Endothelial cell of umbilical vein (primary cell): ENCODE results near the gene KANK4. TPM values are rescaled to one million over a fixed set of nuclear protein-coding genes. Genes with fewer than 3 reads are reported as not detected.
"Not testable (repeated sequence)": the region's sequence is repeated elsewhere in the genome, so short reads cannot be mapped to it uniquely, and the experiment has no call there.

Source experiments
- BruUV-seq: library from RNA; stranded (reverse); fragments of 400-500 nt; replicated peaks from 2 replicates; lab custom pipeline; 2021; lab: Mats Ljungman, UMichigan
- CTCF ChIA-PET: fragments of 300-600, 350-600 bp; sonication (Branson Sonifier 250); formaldehyde crosslinking; loops from one replicate; lab custom pipeline; 2021; ENCODE audit warnings: antibody characterized with exemption, inconsistent platforms; lab: Charles Lee
- POLR2A ChIA-PET: fragments of 300-600, 350-600 bp; sonication (Branson Sonifier 250); formaldehyde crosslinking; loops from one replicate; lab custom pipeline; 2021; ENCODE audit warnings: antibody characterized with exemption, inconsistent platforms; lab: Charles Lee
- DNase-seq: peaks from one replicate; pipeline ENCODE4 v3.0.0-alpha.2; 2011; ENCODE audit warnings: low read depth, low spot score
- FAIRE-seq: peaks from 2 replicates; lab custom pipeline; 2011; peaks lifted over from hg19 to GRCh38; lab: Jason Lieb, UNC
- H2AFZ ChIP-seq: 2 replicates; pipeline ENCODE4 v1.6.0; 2012; ENCODE audit warnings: low read depth, low read length, control low read depth, inconsistent platforms
- H3K27ac ChIP-seq: 2 replicates; pipeline ENCODE4 v1.5.1; 2011; ENCODE audit warnings: low read depth, mild to moderate bottlenecking, control low read depth, low read length, moderate library complexity; ENCODE audit not compliant: insufficient read depth
- H3K27me3 ChIP-seq, 2 experiments: 2 replicates each; pipeline versions ENCODE4 v1.6.0 to v1.6.1; 2011; ENCODE audit warnings: low read length in 2 of 2, mixed read lengths in 1 of 2; ENCODE audit not compliant: control insufficient read depth in 2 of 2, insufficient read depth in 2 of 2
- H3K36me3 ChIP-seq, 2 experiments: 2 replicates in 1 of 2; 3 replicates in 1 of 2; pipeline ENCODE4 v1.5.1; 2011; ENCODE audit warnings: low read length in 2 of 2, mild to moderate bottlenecking in 1 of 2, moderate library complexity in 1 of 2; ENCODE audit not compliant: control insufficient read depth in 2 of 2, insufficient read depth in 2 of 2; ENCODE audit errors: extremely low read depth in 1 of 2
- H3K4me1 ChIP-seq: 3 replicates; pipeline ENCODE4 v1.5.1; 2011; ENCODE audit warnings: mild to moderate bottlenecking, low read length; ENCODE audit not compliant: control insufficient read depth, insufficient read depth; ENCODE audit errors: extremely low read depth
- H3K4me2 ChIP-seq: 2 replicates; pipeline ENCODE4 v1.6.1; 2011; ENCODE audit warnings: low read length, control low read depth, mixed read lengths; ENCODE audit not compliant: insufficient read depth
- H3K4me3 ChIP-seq, 3 experiments: fragments of 200-600 bp in 1 of 3; sonication (generic), shearing (Covaris generic) in 1 of 3; replicated peaks in 1 of 3; 2 replicates each; pipeline ENCODE4 v1.5.1; 2011 to 2016; ENCODE audit warnings: control low read depth in 3 of 3, low read length in 3 of 3, mild to moderate bottlenecking in 2 of 3, inconsistent platforms in 1 of 3, low read depth in 1 of 3, moderate library complexity in 1 of 3; ENCODE audit not compliant: insufficient read depth in 1 of 3
- H3K79me2 ChIP-seq: 2 replicates; pipeline ENCODE4 v1.6.0; 2012; ENCODE audit warnings: low read length, inconsistent platforms; ENCODE audit not compliant: control insufficient read depth, insufficient read depth
- H3K9ac ChIP-seq: replicated peaks from 2 replicates; pipeline ENCODE3; 2011; ENCODE audit warnings: low read length, control low read depth; ENCODE audit not compliant: insufficient read depth; ENCODE audit errors: extremely low read depth
- H3K9me1 ChIP-seq: replicated peaks from 3 replicates; pipeline ENCODE4 v1.6.0; 2011; ENCODE audit warnings: mild to moderate bottlenecking, low read length; ENCODE audit not compliant: control insufficient read depth, insufficient read depth; ENCODE audit errors: extremely low read depth
- H3K9me3 ChIP-seq: replicated peaks from 2 replicates; pipeline ENCODE4 v1.5.1; 2012; ENCODE audit warnings: low read length, inconsistent platforms; ENCODE audit not compliant: control insufficient read depth, insufficient read depth
- H4K20me1 ChIP-seq: replicated peaks from 2 replicates; pipeline ENCODE3; 2011; ENCODE audit warnings: mild to moderate bottlenecking, low read length; ENCODE audit not compliant: control insufficient read depth, insufficient read depth; ENCODE audit errors: extremely low read depth
- EZH2 ChIP-seq: IDR thresholded peaks from 2 replicates; pipeline ENCODE4 v1.6.1; 2012; ENCODE audit warnings: borderline replicate concordance, low read depth, mild to moderate bottlenecking, moderate library complexity, low read length, inconsistent platforms; ENCODE audit not compliant: severe bottlenecking
- FOS ChIP-seq: IDR thresholded peaks from 2 replicates; pipeline ENCODE4 v1.6.1; 2011; ENCODE audit warnings: mild to moderate bottlenecking, low read length, moderate library complexity, borderline replicate concordance; ENCODE audit not compliant: insufficient read depth
- GATA2 ChIP-seq: IDR thresholded peaks from 2 replicates; pipeline ENCODE4 v1.7.0; 2011; ENCODE audit warnings: low read depth, mild to moderate bottlenecking, moderate library complexity, mixed read lengths, low read length; ENCODE audit not compliant: insufficient read length, insufficient read depth
- JUN ChIP-seq: IDR thresholded peaks from 2 replicates; pipeline ENCODE4 v1.6.1; 2011; ENCODE audit warnings: borderline replicate concordance, low read depth; ENCODE audit not compliant: insufficient read length, insufficient read depth
- MAX ChIP-seq: IDR thresholded peaks from 2 replicates; pipeline ENCODE4 v1.6.1; 2011; ENCODE audit not compliant: insufficient read depth, insufficient read length
- MYC ChIP-seq: IDR thresholded peaks from one replicate; pipeline ENCODE4 v1.6.1; 2011; ENCODE audit warnings: mild to moderate bottlenecking, low read depth, low read length
- POLR2A ChIP-seq: IDR thresholded peaks from 2 replicates; pipeline ENCODE4 v1.6.1; 2012; ENCODE audit warnings: low read depth, mild to moderate bottlenecking, control low read depth, low read length
- POLR2AphosphoS5 ChIP-seq: IDR thresholded peaks from 2 replicates; pipeline ENCODE4 v1.6.1; 2012; ENCODE audit warnings: low read depth, mild to moderate bottlenecking, control low read depth, low read length, moderate library complexity; ENCODE audit not compliant: insufficient read depth
- dilution Hi-C: fragments of 300-500 bp; cut with MboI; formaldehyde crosslinking; loops from one replicate; pipeline ENCODE4 v1.15.0; 2019; ENCODE audit warnings: low sequenced_read_pairs; ENCODE audit not compliant: extremely low pct_ligation_motif_present
- intact Hi-C: fragments of 100-400 bp; cut with micrococcal nuclease; formaldehyde crosslinking; loops from one replicate; pipeline ENCODE4 v1.10.0; 2022
- polyA plus RNA-seq, 4 experiments: library from polyadenylated mRNA; depleted of rRNA in 3 of 4; stranded (reverse) in 3 of 4; unstranded in 1 of 4; fragments of >200 nt; gene quantifications; 2 replicates each; pipeline versions ENCODE4 v1.2.1 to v1.2.3, GENCODE V29; 2011 to 2012; ENCODE audit warnings: missing spikeins in 1 of 4
- total RNA-seq: library from RNA; stranded (reverse); gene quantifications from 2 replicates; pipeline ENCODE4 v1.2.3, GENCODE V29; 2021
- TF ChIP-seq, protein P1 (sequence below), 2 donors: IDR thresholded peaks; 1 replicate in 1 of 2; 2 replicates in 1 of 2; pipeline ENCODE4 v1.5.1; 2011; ENCODE audit warnings: low read length in 2 of 2, mild to moderate bottlenecking in 2 of 2, moderate library complexity in 2 of 2, control low read depth in 1 of 2, inconsistent platforms in 1 of 2, low read depth in 1 of 2; ENCODE audit not compliant: insufficient read depth in 1 of 2; ENCODE audit errors: extremely low read depth in 1 of 2

The KANK4 gene
- total and polyA plus RNA-seq, 2 donors (not counting 3 experiments of a cell fraction or from before 2014, with no cell fraction given) = not detected

DNA sequence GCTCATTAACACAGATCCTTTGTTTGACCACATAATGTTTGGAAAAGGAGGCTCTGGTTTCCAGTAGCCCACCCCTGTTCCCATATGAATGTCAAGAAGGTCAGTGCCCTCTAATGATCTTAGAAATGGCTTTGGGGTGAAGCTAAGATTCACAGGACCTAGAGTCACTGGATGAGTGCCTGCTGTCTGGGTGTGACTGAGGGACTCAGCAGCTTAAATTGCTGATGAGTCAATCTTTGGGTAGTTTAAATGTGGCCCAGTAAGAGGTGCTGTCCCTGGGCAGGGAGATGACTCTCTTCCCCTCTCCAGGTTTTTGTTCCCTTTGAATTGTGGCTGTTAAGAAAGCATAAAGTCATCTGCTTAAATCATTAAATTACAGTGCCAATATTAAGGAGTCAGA, 74.0 kb downstream of the KANK4 start:
- no peak for DNase-seq
- Histone ChIP-seq H3K27ac (no peak overlapping the region), H3K36me3 (no peaks in the 10 kb centered on the region), H3K4me3 (no peak overlapping the region), H4K20me1 (no peaks in the 10 kb centered on the region), H2AFZ (no peak overlapping the region), H3K4me2 (no peak overlapping the region), H3K4me1 (no peaks in the 10 kb centered on the region), H3K79me2 (no peaks in the 10 kb centered on the region), H3K27me3 (no peaks in the 10 kb centered on the region), H3K9me3 (no peaks in the 10 kb centered on the region), H3K9me1 (no peaks in the 10 kb centered on the region), H3K9ac (no peak overlapping the region)
- dilution Hi-C loops = no loop called here
- intact Hi-C loops = no loop called here
- FAIRE-seq = no peak
- ChIA-PET CTCF (no interaction called here), POLR2A (no interaction called here)
- BruUV-seq = no TSS peak
- TF ChIP-seq JUN = no peak
- no peak for TF ChIP-seq EZH2
- TF ChIP-seq MYC = no peak
- TF ChIP-seq, protein P1, sequence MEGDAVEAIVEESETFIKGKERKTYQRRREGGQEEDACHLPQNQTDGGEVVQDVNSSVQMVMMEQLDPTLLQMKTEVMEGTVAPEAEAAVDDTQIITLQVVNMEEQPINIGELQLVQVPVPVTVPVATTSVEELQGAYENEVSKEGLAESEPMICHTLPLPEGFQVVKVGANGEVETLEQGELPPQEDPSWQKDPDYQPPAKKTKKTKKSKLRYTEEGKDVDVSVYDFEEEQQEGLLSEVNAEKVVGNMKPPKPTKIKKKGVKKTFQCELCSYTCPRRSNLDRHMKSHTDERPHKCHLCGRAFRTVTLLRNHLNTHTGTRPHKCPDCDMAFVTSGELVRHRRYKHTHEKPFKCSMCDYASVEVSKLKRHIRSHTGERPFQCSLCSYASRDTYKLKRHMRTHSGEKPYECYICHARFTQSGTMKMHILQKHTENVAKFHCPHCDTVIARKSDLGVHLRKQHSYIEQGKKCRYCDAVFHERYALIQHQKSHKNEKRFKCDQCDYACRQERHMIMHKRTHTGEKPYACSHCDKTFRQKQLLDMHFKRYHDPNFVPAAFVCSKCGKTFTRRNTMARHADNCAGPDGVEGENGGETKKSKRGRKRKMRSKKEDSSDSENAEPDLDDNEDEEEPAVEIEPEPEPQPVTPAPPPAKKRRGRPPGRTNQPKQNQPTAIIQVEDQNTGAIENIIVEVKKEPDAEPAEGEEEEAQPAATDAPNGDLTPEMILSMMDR (IDR thresholded peaks at IDR 0.05; ENCODE audit: extremely low read depth in 1 of 2, insufficient read depth in 1 of 2, low read depth in 1 of 2, low read length in 2 of 2) = no peak
- TF ChIP-seq POLR2A = no peak
- no peak for TF ChIP-seq FOS
- no peak for TF ChIP-seq MAX
- TF ChIP-seq POLR2AphosphoS5 = no peak
- TF ChIP-seq GATA2 = no peak

DNA sequence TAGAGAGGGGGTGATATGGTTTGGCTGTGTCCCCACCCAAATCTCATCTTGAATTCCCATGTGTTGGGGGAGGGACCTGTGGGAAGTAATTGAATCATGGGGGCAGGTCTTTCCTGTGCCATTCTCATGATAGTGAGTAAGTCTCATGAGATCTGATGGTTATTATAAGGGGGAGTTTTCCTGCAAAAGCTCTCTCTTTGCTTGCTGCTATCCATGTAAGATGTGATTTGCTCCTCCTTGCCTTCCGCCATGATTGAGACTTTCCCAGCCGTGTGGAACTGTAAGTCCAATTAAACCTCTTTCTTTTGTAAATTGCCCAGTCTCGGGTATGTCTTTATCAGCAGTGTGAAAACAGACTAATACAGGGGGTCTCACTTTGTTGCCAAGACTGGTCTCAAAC, 74.9 kb downstream of the KANK4 start:
- FAIRE-seq, H2AFZ ChIP-seq, H3K79me2 ChIP-seq, H3K9me1 ChIP-seq, BruUV-seq, DNase-seq, H4K20me1 ChIP-seq, H3K4me1 ChIP-seq, H3K27me3 ChIP-seq, CTCF ChIA-PET, H3K36me3 ChIP-seq, H3K4me3 ChIP-seq, H3K9me3 ChIP-seq, H3K4me2 ChIP-seq, H3K9ac ChIP-seq, H3K27ac ChIP-seq, intact Hi-C loops, POLR2A ChIA-PET, dilution Hi-C loops: not testable (repeated sequence)
